HL-60 (cell line): ENCODE measurements around the gene BTLA.

Experiments used
- DNase-seq, 2 experiments: peaks; one replicate each; pipeline ENCODE4 v3.0.0-alpha.2; 2010 to 2020; ENCODE audit warnings: low read depth in 1 of 2, low spot score in 1 of 2
- H3K27ac ChIP-seq: fragments of 250-450 bp; sonication (Bioruptor Pico); replicated peaks from 2 replicates; pipeline ENCODE4 v1.5.1; 2020; ENCODE audit warnings: mild to moderate bottlenecking, moderate library complexity
- H3K27me3 ChIP-seq: fragments of 250-450 bp; sonication (Bioruptor Pico); 2 replicates; pipeline ENCODE4 v1.5.1; 2021; ENCODE audit warnings: mild to moderate bottlenecking, moderate library complexity; ENCODE audit not compliant: insufficient read depth, poor library complexity, severe bottlenecking
- H3K4me3 ChIP-seq: replicated peaks from 2 replicates; pipeline ENCODE4 v1.5.1; 2011; ENCODE audit warnings: mild to moderate bottlenecking, control low read depth, low read length; ENCODE audit not compliant: insufficient read depth
- CTCF ChIP-seq: IDR thresholded peaks from one replicate; pipeline ENCODE4 v1.5.1; 2011; ENCODE audit warnings: low read length, control low read depth, inconsistent platforms; ENCODE audit not compliant: insufficient read depth
- GABPA ChIP-seq: IDR thresholded peaks from 2 replicates; pipeline ENCODE4 v1.6.1; 2012; ENCODE audit warnings: low read depth
- POLR2AphosphoS5 ChIP-seq: IDR thresholded peaks from 2 replicates; pipeline ENCODE4 v1.6.1; 2012; ENCODE audit warnings: low read depth
- REST ChIP-seq: IDR thresholded peaks from 2 replicates; pipeline ENCODE4 v1.6.1; 2012; ENCODE audit warnings: low read depth; ENCODE audit not compliant: insufficient replicate concordance
- SPI1 ChIP-seq: IDR thresholded peaks from 2 replicates; pipeline ENCODE4 v1.6.1; 2012; ENCODE audit warnings: low read depth, mild to moderate bottlenecking, borderline replicate concordance

The BTLA gene

GRCh38 chr3:112508261-112508660, 9.0 kb upstream of the BTLA start:
- TF ChIP-seq GABPA (no peak), SPI1 (no peak)
- H3K4me3 ChIP-seq = no peak overlapping the region
- H3K27me3 ChIP-seq = no peaks in the 10 kb centered on the region
- DNase-seq = no peak
- no peak overlapping the region for H3K27ac ChIP-seq

- TF ChIP-seq GABPA = no peak
- no peak for TF ChIP-seq REST
- no peaks in the 10 kb centered on the region for H3K27me3 ChIP-seq
- no peak for DNase-seq
- no peak overlapping the region for H3K4me3 ChIP-seq
- no peak overlapping the region for H3K27ac ChIP-seq
Measured at GRCh38 chr3:112505907-112506306, 6.6 kb upstream of the BTLA start.

GRCh38 chr3:112504123-112504522, 4.9 kb upstream of the BTLA start:
- Histone ChIP-seq H3K4me3 (no peak overlapping the region), H3K27ac (no peak overlapping the region), H3K27me3 (no peaks in the 10 kb centered on the region)
- no peak for DNase-seq
- no peak for TF ChIP-seq GABPA
- TF ChIP-seq POLR2AphosphoS5 = no peak
- no peak for TF ChIP-seq SPI1
- no peak for TF ChIP-seq REST
- no peak for TF ChIP-seq CTCF

- Histone ChIP-seq H3K27me3 (no peaks in the 10 kb centered on the region), H3K4me3 (no peak overlapping the region), H3K27ac (no peak overlapping the region)
- DNase-seq = no peak
- TF ChIP-seq GABPA = no peak
- TF ChIP-seq POLR2AphosphoS5 = no peak
- TF ChIP-seq REST = no peak
- TF ChIP-seq SPI1 = no peak
- no peak for TF ChIP-seq CTCF
Measured at GRCh38 chr3:112503304-112503972, 4.2 kb upstream of the BTLA start.
